ENCODE data around the gene RPS21. TPM values are rescaled to one million over a fixed set of nuclear protein-coding genes. Genes with fewer than 3 reads are reported as not detected.
A peak's percentile ranks its signal among the peaks of the same experiment; 100 is the strongest.

RPS21 gene
- total and polyA plus RNA-seq, 2 of the 13 experiments (the other 11 are each of a cell fraction or from before 2014, with no cell fraction given) = 2,647 to 11,063 TPM

GRCh38 chr20:62368976-62369814 is 17.7 kb upstream of the RPS21 start (continued):
- no peak for TF ChIP-seq ZHX2 (IDR thresholded peaks at IDR 0.05; ENCODE audit: low read depth)
- TF ChIP-seq ZHX2 (CRISPR knock-in tag; IDR thresholded peaks at IDR 0.05; ENCODE audit: borderline replicate concordance) = no peak
- 0 out of 2 replicates have a peak, but pooled peaks have one; percentile 75 for TF ChIP-seq PAX8 (CRISPR knock-in tag; IDR thresholded peaks at IDR 0.05; ENCODE audit: borderline replicate concordance)
- TF ChIP-seq IKZF1 (IDR thresholded peaks at IDR 0.05) = no peak
- no peak; the same call in 1 of the 2 replicates for TF ChIP-seq SMC3 (IDR thresholded peaks at IDR 0.05; ENCODE audit: low read length)
- no peak for TF ChIP-seq MZF1 (CRISPR knock-in tag; IDR thresholded peaks at IDR 0.05; ENCODE audit: borderline replicate concordance)
- no peak for TF ChIP-seq SYNCRIP (IDR thresholded peaks at IDR 0.05; ENCODE audit: insufficient read depth, low read depth, low read length)
- no peak for TF ChIP-seq CREBL2 (CRISPR knock-in tag; IDR thresholded peaks at IDR 0.05; ENCODE audit: borderline replicate concordance)
- no peak for TF ChIP-seq DRAP1 (CRISPR knock-in tag; IDR thresholded peaks at IDR 0.05)
- TF ChIP-seq ZNF609 (CRISPR knock-in tag; IDR thresholded peaks at IDR 0.05; ENCODE audit: borderline replicate concordance) = 0 out of 2 replicates have a peak, but pooled peaks have one; percentile 9
- TF ChIP-seq FOXP4 (CRISPR knock-in tag; IDR thresholded peaks at IDR 0.05) = no peak
- TF ChIP-seq KDM1A (CRISPR knock-in tag; IDR thresholded peaks at IDR 0.05) = no peak
- TF ChIP-seq NFKBIZ (CRISPR knock-in tag; IDR thresholded peaks at IDR 0.05) = no peak
- TF ChIP-seq HDAC6 (IDR thresholded peaks at IDR 0.05; ENCODE audit: low read depth, low read length) = no peak
- no peak for TF ChIP-seq NR1H2 (CRISPR knock-in tag; IDR thresholded peaks at IDR 0.05; ENCODE audit: borderline replicate concordance, low read depth)

Measured in HepG2 (cell line).